ENCODE measurements around the gene DEXI. TPM values are rescaled to one million over a fixed set of nuclear protein-coding genes. Genes with fewer than 3 reads are reported as not detected.
A peak's percentile ranks its signal among the peaks of the same experiment; 100 is the strongest.

The DEXI gene
- total and polyA plus RNA-seq, 8 donors: 12.0 to 22.6 (median 16.8) TPM

- Histone ChIP-seq H3K4me1 (no peaks in the 10 kb centered on the region), H3K4me3 (no peak overlapping the region), H3K27me3 (no peaks in the 10 kb centered on the region), H3K27ac (peak overlapping the region in 2 of 4 donors; percentile 15 to 31), H3K36me3 (no peaks in the 10 kb centered on the region), H3K9me3 (no peaks in the 10 kb centered on the region)
- TF ChIP-seq CTCF (IDR thresholded peaks at IDR 0.05): no peak
- 77 to 83% methylated on average over 11 of the region's 11 CpGs for WGBS, 2 donors
- intact Hi-C loops (cut with DNase I): no loop called here
- ATAC-seq (peak in 1 of 4 donors; percentile 35), FAIRE-seq (no peak), DNase-seq (no peak)
Measured at GRCh38 chr16:10987361-10988163, 45.3 kb upstream of the DEXI start.

- DNase-seq: no peak
- Histone ChIP-seq H3K4me1 (no peaks in the 10 kb centered on the region), H3K9me3 (no peaks in the 10 kb centered on the region), H3K27me3 (no peaks in the 10 kb centered on the region), H3K36me3 (no peaks in the 10 kb centered on the region), H3K4me3 (no peak overlapping the region), H3K27ac (no peak overlapping the region)
- no peak for TF ChIP-seq CTCF (IDR thresholded peaks at IDR 0.05)
- ATAC-seq: no peak
- intact Hi-C loops (cut with DNase I): no loop called here
- 82 to 85% methylated on average over 6 of the region's 6 CpGs for WGBS, 2 donors
- FAIRE-seq: no peak
Measured at GRCh38 chr16:10984509-10984908, 42.2 kb upstream of the DEXI start.

- peaks cover 0 to under 1% (median 0%) of the 10 kb centered on the region in 3 donors for H3K36me3 ChIP-seq
Measured at GRCh38 chr16:10983159-10983558, 40.9 kb upstream of the DEXI start.

GRCh38 chr16:10982465-10983150 lies 40.3 kb upstream of the DEXI start:
- no peak for FAIRE-seq
- TF ChIP-seq CTCF (IDR thresholded peaks at IDR 0.05): no peak
- WGBS, 2 donors: 83 to 85% methylated on average over 15 of the region's 15 CpGs

More at GRCh38 chr16:10983159-10983558, 40.9 kb upstream of the DEXI start:
- intact Hi-C loops (cut with DNase I): no loop called here
- peak in 1 of 4 donors; percentile 50 for ATAC-seq
- Histone ChIP-seq H3K4me1 (no peaks in the 10 kb centered on the region), H3K4me3 (no peak overlapping the region), H3K9me3 (no peaks in the 10 kb centered on the region), H3K27me3 (no peaks in the 10 kb centered on the region), H3K27ac (no peak overlapping the region)
- no peak for TF ChIP-seq CTCF (IDR thresholded peaks at IDR 0.05)
- DNase-seq: no peak
- 78 to 85% methylated on average over 8 of the region's 8 CpGs for WGBS, 2 donors
- FAIRE-seq: no peak

More at GRCh38 chr16:10982465-10983150, 40.3 kb upstream of the DEXI start:
- no peaks in the 10 kb centered on the region for H3K4me1 ChIP-seq
- no peak for DNase-seq
- ATAC-seq: peak in 1 of 4 donors; percentile 27
- no peaks in the 10 kb centered on the region for H3K27me3 ChIP-seq
- no peaks in the 10 kb centered on the region for H3K9me3 ChIP-seq
- intact Hi-C loops (cut with DNase I): no loop called here
- H3K4me3 ChIP-seq: no peak overlapping the region
- no peak overlapping the region for H3K27ac ChIP-seq
- H3K36me3 ChIP-seq: peaks cover 0 to 6% (median 0%) of the 10 kb centered on the region in 3 donors
